ENCODE data around the gene CBLN2.

CBLN2 gene

DNA sequence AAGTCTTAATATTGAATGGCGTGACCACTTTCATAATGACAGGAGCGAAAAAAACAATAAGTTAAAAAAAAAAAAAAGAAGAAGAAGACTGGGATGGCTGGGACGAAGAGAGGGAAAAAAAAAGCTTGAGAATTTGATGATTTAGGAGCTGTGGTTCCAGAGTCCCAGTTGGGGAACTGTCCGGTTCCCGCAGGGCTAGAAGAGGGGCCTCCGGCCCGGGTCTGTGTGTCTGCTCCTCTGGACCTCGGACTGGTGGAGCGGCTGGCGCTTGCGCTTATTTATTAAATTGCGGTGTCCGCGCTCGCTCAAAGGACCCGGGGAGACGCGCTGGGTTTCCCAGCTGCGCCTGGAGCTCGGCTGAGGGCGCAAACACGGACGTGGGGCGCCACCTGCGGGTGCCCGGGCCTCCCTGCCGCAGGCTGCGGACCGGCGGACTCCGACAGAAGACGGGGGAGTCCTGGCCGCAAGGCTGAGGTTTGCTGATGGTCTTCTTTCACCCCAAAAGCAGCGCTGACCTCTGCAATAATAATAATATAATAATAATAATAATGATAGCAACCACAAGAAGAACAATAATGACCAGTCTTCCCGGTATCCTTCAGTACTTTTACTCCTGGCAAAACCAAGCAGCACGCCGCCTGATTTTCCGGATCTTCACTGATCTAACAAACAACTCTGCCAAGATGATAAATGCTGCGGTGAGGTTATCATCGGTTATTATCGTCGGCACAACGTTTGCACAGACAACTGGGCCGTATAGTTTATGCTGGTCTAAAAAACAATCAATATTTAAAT lies at the start of gene CBLN2:
Gene CBLN2 (minus strand): TSS at position 251 of the 795 bp plus-strand sequence. CDS start 2,182 bp downstream, outside the sequence.
- DNase-seq (ENCODE audit: low read depth): no peak

DNA sequence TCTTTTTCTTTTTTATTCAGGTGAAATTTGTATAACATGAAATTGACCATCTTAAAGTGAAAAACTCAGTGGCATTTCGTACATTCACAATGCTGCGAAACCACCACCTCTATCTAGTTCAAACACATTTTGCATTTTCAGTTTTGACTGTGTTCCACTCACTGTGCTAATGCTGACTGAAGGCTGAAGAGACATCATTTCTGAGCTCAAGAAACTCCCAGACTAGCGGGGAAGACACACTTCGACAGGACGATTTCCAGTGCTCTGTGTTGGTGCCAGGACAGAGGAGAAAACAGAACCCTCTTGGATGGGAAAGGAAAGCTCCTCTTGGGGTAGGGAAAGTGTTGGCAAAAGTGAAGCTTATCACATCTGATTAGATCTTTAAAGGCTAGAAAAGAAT lies 44.2 kb upstream of the CBLN2 start:
- no peak for DNase-seq (ENCODE audit: low read depth)

DNA sequence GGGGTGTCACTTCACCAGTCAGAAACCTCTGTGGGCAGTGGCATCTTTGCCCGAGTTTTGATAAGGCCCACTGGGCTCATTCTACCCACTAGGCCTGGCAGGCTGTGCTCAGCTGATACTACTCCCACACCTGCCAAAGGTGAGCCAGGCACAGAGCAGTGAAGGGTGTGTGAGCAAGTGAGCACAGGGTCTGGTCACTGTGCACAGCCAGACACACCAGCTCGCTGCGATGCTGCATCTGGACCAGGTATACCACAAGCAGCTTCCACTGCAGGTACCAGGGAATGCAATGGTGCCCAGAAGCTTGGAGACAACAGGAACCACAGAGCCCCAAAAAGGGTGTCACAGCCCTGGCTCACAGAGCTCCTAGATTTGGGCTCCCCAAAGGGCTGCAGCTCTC lies 40.6 kb upstream of the CBLN2 start:
- DNase-seq (ENCODE audit: low read depth): no peak

- no peak for DNase-seq (ENCODE audit: low read depth)
These were observed 37.8 kb upstream of the CBLN2 start for GRCh38 chr18:72581976-72582375.

DNA sequence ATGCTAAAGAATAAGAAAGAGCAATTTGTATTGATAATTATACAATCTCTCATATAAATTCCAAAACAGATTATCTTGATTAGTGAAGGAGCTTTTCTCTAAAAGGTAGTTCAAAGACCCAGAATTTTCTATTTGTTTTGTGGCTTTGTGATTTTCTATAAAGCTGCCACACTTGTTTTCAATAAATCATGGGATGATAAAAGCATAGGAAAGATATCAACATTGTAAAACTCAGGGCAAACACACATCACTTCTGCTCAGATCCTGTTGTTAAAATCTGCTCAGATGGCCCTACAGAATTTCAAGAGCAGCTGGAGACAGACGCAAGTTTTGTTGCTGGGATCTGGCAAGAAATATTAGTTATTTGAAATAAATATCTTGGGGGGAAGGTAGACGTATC lies 28.8 kb upstream of the CBLN2 start:
- no peak for DNase-seq (ENCODE audit: low read depth)

DNA sequence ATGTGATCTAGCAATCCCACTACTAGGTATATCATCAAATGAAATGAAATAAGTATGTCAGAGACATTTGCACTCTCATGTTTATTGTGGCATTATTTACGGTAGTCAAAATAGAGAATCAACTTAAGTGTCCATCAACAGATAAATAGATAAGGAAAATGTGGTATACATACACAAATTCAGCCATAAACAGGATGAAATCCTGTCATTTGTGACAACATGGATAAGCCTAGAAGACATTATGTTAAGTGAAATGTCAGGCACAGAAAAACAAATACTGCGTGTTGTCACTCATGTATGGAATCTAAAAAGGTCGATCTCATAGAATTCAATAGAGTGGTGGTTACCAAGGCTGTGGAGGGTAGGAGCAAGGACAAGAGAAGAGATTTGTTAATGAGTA lies 22.1 kb upstream of the CBLN2 start:
- no peak for DNase-seq (ENCODE audit: low read depth)

DNA sequence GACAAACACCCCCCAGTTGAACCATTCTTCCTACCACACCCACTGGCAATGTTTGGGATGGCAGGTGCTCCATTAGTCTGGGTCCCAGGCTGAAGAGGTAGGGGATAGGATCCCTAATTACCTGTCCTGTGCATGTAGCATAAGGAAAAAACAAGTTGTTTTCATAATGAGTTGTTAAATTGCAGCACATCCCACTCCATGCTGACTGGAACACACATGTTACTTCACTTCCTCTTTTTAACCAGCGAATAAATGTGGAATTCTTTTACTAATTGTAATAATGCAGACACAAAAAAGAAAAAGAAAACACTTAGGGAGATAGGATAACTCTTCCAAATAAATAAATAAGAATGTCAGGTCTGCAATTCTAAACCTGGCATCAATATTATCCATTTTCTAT lies 11.8 kb upstream of the CBLN2 start:
- DNase-seq (ENCODE audit: low read depth): no peak

- DNase-seq (ENCODE audit: low read depth): no peak
These were observed 11.0 kb upstream of the CBLN2 start for GRCh38 chr18:72555101-72555500.

- no peak for DNase-seq (ENCODE audit: low read depth)
These were observed 636 bp downstream of the CBLN2 start for GRCh38 chr18:72543357-72544055.

DNA sequence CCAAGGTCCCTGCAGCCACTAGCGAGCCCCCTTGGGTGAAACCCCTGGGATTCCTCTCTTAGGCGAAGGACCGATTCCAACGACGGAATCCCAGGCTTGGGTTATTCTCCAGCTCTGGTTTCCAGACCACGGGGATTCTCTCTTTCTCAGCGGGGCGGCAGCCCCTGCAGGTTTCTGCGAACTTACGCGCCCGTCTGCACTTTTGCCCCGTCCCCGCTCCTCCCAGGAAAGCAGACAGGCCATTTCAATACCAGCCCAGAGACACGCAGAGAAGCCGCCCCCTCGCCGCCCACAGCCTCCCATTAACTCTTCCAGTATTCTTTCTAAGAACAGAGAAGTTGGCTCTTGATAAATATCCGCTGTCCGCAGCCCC lies 1.2 kb downstream of the CBLN2 start:
- no peak for DNase-seq (ENCODE audit: low read depth)

- DNase-seq (ENCODE audit: low read depth): no peak
These were observed 1.8 kb downstream of the CBLN2 start for GRCh38 chr18:72542342-72542741.

GRCh38 chr18:72541871-72542332 lies 2.2 kb downstream of the CBLN2 start:
- no peak for DNase-seq (ENCODE audit: low read depth)

- no peak for DNase-seq (ENCODE audit: low read depth)
These were observed 4.2 kb downstream of the CBLN2 start for GRCh38 chr18:72539901-72540300.

DNA sequence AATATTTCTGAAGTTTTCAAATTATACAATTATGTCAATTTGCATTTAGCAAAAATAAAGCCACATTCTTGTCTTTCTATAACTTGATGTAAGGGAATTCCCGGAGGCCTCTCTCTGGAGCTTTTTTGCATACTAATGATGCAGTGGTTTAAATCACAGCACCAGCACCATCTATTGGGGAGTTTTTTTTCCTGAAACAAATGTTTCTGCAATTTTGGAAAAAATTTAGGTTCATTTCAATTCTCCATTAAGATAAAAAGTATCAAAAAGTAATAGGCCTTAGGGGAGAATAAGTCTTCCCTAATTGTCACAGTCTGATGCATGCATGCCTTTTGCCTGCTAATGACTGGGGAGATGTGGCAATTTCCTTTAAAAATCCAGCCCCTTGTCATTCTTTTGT lies 13.5 kb downstream of the CBLN2 start:
- DNase-seq (ENCODE audit: low read depth): no peak

- no peak for DNase-seq (ENCODE audit: low read depth)
These were observed 39.3 kb downstream of the CBLN2 start for GRCh38 chr18:72504866-72505265.

DNA sequence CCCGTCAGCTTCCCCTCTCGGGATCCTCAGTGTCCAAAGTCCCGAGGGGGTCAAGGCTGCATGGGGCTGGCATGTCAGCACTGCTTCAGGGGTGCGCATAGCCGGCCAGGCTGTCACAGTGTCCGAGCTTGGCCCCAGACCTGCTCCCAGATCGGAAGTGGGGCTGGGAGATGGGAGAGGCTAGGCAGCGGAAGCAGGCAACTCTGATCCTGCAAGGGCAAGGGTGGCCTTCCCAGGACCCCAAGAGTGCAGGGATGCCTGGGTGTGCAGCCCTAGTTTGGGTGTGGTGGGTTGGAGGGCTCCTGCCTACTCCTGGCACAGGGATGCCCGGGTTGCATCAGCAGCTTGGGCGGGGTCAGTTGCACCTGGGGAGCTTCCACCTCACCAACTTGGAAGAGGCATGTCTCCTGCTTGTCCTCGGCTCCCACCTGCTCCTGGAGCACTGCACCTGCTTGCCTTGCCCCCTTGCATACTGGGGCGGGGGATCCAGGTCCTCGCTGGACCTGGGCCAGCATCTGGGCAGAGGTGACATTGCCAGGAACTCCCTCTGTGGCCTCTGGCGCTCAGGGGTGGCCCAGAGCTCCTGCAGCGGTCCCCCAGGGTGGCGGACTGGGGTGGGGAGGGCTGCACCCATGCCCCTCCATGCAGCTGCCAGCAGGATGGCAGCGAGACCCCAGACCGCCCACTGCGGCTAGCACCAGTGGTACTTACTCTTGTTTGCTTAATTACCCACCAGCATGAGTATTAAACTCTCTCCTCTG lies 41.3 kb downstream of the CBLN2 start:
- no peak for DNase-seq (ENCODE audit: low read depth)

DNA sequence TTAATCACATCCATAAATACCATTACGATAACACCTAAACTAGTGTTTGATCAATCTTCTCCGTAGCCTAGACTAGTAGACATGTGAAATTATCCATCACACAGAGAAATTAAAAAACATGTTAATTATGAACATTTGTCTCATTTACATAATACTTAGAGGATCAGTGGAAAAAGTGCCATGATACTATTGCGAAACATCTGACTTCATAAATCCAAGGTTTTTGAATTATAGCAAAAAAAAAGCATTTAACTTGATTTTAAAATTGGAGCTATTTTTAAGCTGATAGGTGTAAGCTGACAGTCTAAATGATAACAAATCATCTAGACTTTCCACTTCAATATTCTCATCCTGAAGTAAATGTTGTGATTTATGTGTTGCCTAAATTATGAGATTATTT lies 51.6 kb downstream of the CBLN2 start:
- no peak for DNase-seq (ENCODE audit: low read depth)
